Thoracic aorta (tissue), 2 donors: ENCODE measurements around the gene ROR1. TPM values are rescaled to one million over a fixed set of nuclear protein-coding genes. Genes with fewer than 3 reads are reported as not detected.

Experiments used
- ATAC-seq: fragments of 150-250 bp; one replicate; pipeline ENCODE4 v1.8.0; 2017; ENCODE audit warnings: low read depth; ENCODE audit not compliant: insufficient number of reproducible peaks, low FRiP score
- DNase-seq: peaks from one replicate; pipeline ENCODE4 v3.0.0-alpha.2; 2020; ENCODE audit warnings: low spot score
- H3K27ac ChIP-seq, 2 donors: fragments of 200-600 bp; sonication (generic); 1 replicate in 1 of 2; 2 replicates in 1 of 2; pipeline ENCODE4 v1.5.1; 2016; ENCODE audit warnings: mild to moderate bottlenecking in 2 of 2, moderate library complexity in 2 of 2
- H3K27me3 ChIP-seq: fragments of 200-600 bp; sonication (generic); replicated peaks from 2 replicates; pipeline ENCODE4 v1.6.0; 2016; ENCODE audit warnings: mild to moderate bottlenecking; ENCODE audit not compliant: insufficient read depth
- H3K36me3 ChIP-seq: fragments of 200-600 bp; sonication (generic); one replicate; pipeline ENCODE4 v1.5.1; 2016
- H3K4me1 ChIP-seq, 2 donors: fragments of 200-600 bp; sonication (generic); 1 replicate in 1 of 2; 2 replicates in 1 of 2; pipeline versions ENCODE4 v1.5.1 to v1.6.0; 2016; ENCODE audit warnings: low read depth in 2 of 2, mild to moderate bottlenecking in 1 of 2; ENCODE audit not compliant: control insufficient read depth in 1 of 2
- H3K4me3 ChIP-seq: fragments of 200-600 bp; sonication (generic); 2 replicates; pipeline ENCODE4 v1.5.1; 2016; ENCODE audit warnings: mild to moderate bottlenecking
- H3K9me3 ChIP-seq: fragments of 200-600 bp; sonication (generic); 2 replicates; pipeline ENCODE4 v1.5.1; 2016
- CTCF ChIP-seq: fragments of 200-600 bp; sonication (generic); IDR thresholded peaks from one replicate; pipeline ENCODE4 v1.5.1; 2019; ENCODE audit warnings: antibody characterized with exemption
- total RNA-seq, 2 donors: library from RNA; depleted of rRNA; stranded (reverse); fragments of >200 nt; gene quantifications; one replicate each; pipeline versions ENCODE4 v1.1.0 to v1.2.3, GENCODE V29; 2016

The ROR1 gene
- total RNA-seq, 2 donors from 2014 or later, result 41.2 to 51.8 TPM

DNA sequence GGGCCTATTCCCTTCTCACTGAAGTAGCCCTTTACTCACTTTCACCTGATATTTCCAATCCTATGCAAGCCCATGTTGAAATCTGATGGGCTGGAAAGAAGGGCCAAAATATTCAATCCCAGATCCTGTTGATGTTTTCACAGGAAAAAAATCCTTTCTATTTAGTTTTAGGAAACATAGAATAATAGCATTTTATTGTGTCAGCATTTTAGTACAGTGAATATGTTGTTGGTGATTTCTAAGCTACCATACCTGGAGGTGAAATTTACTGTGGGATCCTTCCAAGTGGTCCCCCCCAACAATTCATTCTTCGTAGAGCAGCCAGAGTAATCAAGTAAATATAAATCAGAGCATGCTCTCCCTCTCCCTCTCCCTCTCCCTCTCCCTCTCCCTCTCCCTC is 426.2 kb downstream of the ROR1 start:
- H3K36me3 ChIP-seq, result no peaks in the 10 kb centered on the region
- DNase-seq (no peak), ATAC-seq (no peak)
- H3K27me3 ChIP-seq, result no peaks in the 10 kb centered on the region
- peaks cover 10 to 22% of the 10 kb centered on the region in 2 donors for H3K4me1 ChIP-seq
- no peak overlapping the region for H3K4me3 ChIP-seq
- no peak for TF ChIP-seq CTCF
- H3K9me3 ChIP-seq, result no peaks in the 10 kb centered on the region
- no peak overlapping the region for H3K27ac ChIP-seq

- TF ChIP-seq CTCF, result no peak
- no peaks in the 10 kb centered on the region for H3K27me3 ChIP-seq
- no peak within 1 kb of the TSS for H3K27ac ChIP-seq
- ATAC-seq (no peak), DNase-seq (no peak)
- no peaks in the 10 kb centered on the region for H3K4me1 ChIP-seq
- no peaks in the 10 kb centered on the region for H3K9me3 ChIP-seq
- no peak within 1 kb of the TSS for H3K4me3 ChIP-seq
- no peaks in the 10 kb centered on the region for H3K36me3 ChIP-seq
Observed at GRCh38 chr1:64203420-64203819, 429.6 kb downstream of the ROR1 start, which contains the start of gene UBE2U. TSS of gene UBE2U (plus strand) at chr1:64203623. CDS start at chr1:64204051, 428 bp downstream.

DNA sequence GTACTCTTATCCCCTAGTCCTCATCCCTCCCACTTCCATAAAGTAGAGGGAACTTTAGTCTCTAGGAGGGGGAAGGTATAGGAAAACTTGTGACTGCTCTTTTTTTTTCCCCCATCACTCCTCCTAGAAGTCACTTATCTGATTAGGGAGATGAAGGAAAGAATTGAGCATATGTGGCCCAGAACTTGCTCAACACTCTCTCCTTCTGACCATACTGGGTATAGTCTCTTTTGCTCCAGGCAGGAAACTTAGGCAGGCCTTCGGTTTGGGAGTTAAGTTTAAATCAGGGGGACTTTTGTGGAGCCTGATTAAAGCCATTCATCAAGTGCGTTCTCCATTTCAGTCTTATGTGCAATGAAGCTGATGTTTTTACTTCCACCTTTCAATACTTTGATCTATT is 435.4 kb downstream of the ROR1 start:
- no peak for DNase-seq
- no peaks in the 10 kb centered on the region for H3K9me3 ChIP-seq
- no peak for TF ChIP-seq CTCF
- no peak for ATAC-seq
- H3K27ac ChIP-seq, result no peak overlapping the region
- H3K27me3 ChIP-seq, result no peaks in the 10 kb centered on the region
- no peaks in the 10 kb centered on the region for H3K4me1 ChIP-seq
- no peaks in the 10 kb centered on the region for H3K36me3 ChIP-seq
- H3K4me3 ChIP-seq, result no peak overlapping the region

DNA sequence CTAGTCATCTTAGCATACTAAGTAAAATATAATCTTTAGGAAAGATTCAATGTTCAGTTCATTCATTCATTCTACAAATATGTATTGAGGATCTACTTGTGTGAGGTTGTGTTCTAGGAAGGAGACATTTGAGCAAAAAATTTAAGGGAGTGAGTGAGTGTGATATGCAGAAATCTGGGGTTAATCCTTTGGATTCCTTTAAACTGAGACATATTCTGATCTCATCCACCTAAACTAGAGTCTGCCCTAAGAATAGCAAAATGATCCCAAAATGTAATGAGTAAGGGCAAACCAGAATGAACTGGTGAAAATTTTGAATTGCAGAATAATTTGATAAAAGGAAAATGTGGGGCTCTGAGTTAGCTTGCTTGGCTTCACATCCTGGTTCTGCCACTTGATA is 438.2 kb downstream of the ROR1 start:
- DNase-seq (no peak), ATAC-seq (no peak)
- Histone ChIP-seq H3K27ac (no peak overlapping the region), H3K36me3 (no peaks in the 10 kb centered on the region), H3K4me1 (no peaks in the 10 kb centered on the region), H3K27me3 (no peaks in the 10 kb centered on the region), H3K9me3 (no peaks in the 10 kb centered on the region), H3K4me3 (no peak overlapping the region)
- no peak for TF ChIP-seq CTCF

DNA sequence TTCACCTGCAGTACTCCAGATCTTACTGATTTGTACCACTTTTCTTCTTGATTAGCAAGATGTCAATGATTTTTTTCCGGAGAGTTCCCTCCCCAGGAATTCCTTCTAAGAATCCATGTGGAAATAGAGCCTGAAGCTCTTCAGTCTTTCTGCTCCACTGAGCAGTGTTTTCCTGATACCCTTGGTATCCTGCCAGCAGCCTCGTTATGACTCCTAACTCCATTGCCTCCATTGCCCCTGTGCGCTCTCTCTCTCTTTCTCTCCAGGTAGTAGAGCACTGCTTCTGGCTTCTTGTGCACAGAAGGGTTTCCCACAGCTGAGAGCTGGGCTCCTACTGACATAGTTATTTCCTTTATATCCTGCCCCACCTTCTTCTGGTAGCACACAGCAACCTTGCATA is 441.8 kb downstream of the ROR1 start:
- H3K9me3 ChIP-seq, result no peaks in the 10 kb centered on the region
- no peaks in the 10 kb centered on the region for H3K27me3 ChIP-seq
- H3K4me1 ChIP-seq, result no peaks in the 10 kb centered on the region
- TF ChIP-seq CTCF, result no peak
- no peak overlapping the region for H3K4me3 ChIP-seq
- no peak for DNase-seq
- H3K27ac ChIP-seq, result no peak overlapping the region
- no peaks in the 10 kb centered on the region for H3K36me3 ChIP-seq
- ATAC-seq, result no peak
